ENCODE data around the gene NCAPD3.

DNA sequence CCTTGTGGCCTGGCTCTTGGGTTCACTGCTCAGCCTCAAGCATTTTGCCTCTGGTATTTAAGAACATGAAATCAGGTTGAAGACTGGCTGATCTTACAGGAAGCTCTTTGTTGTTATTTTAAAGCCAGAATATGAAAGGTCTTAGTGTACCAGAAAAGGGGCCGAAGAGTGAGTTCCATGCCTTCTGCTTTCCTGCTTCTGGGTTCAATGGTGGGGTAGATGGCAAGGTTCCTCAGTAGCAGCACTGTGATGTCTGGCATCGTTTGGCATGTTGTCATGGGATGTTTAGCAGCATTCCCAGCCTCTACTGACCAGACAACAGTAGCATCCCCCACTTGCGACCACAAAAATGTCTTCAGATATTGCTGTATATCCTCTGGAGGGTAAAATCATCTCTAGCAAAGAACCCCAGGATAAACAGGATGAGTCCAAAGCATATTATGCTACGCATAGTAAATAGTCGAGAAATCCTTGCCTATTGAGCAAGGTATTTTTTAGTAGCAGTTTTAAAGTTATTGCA is 3.1 kb upstream of the NCAPD3 start:
- TF ChIP-seq SPI1 (IDR thresholded peaks at IDR 0.05; ENCODE audit: low read depth, low read length) (no peak), POLR2A (IDR thresholded peaks at IDR 0.05; ENCODE audit: low read depth, low read length) (no peak), POLR2AphosphoS5 (IDR thresholded peaks at IDR 0.05; ENCODE audit: low read depth, low read length) (no peak), TAF1 (IDR thresholded peaks at IDR 0.05; ENCODE audit: low read depth, low read length) (no peak), PAX5 (IDR thresholded peaks at IDR 0.05; ENCODE audit: insufficient read depth, low read length, severe bottlenecking) (no peak), POU2F2 (IDR thresholded peaks at IDR 0.05; ENCODE audit: low read depth, low read length) (no peak)
